GM04503 (cell line): ENCODE measurements around the gene PITRM1.
"Not testable (repeated sequence)": the region's sequence is repeated elsewhere in the genome, so short reads cannot be mapped to it uniquely, and the experiment has no call there.

ENCODE experiments used
- DNase-seq: peaks from one replicate; pipeline ENCODE4 v3.0.0-alpha.2; 2012; ENCODE audit warnings: low read depth

Gene PITRM1

GRCh38 chr10:3197348-3198003, 24.9 kb upstream of the PITRM1 start:
- peak; percentile 54 for DNase-seq

DNA sequence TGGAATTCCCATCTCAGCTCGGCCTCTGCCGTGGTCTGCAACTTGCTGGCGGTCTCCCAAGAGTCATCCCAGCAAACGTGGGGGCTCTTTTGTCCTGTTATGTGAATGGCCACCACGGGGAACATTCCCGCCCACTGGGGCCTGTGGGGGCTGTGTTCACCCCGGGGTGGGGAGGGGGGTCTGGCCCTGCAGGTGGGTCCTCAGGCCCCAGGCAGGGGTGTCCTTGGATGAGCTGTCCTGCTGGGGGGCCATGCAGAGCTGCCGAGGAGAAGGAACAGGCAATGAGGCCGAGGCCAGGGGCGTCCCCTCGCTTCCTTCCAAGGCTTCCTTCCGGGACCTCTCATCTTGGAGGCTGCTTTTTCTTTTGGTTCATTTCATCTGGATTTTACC, 24.4 kb upstream of the PITRM1 start:
- DNase-seq: no peak

DNA sequence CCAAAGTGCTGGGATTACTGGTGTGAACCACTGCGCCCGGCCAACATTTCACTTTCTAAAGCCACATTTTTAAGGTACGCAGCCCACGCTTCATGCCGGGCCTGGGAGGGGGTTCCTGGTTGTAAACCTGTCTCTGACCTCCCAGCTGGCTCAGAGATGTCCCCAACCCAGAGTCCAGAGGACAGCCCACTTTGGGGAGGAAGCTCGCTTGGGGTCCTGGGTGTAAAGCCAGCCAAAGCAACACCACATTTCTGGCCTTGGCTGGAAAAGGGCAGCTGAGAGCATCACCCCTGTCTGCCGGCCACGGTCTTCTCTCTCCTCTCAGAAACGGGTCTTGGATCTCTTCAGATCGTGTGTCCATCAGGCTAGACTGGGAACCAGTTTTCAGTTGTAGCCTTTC, 23.9 kb upstream of the PITRM1 start:
- no peak for DNase-seq

- DNase-seq: no peak
Observed at GRCh38 chr10:3195726-3196125, 23.1 kb upstream of the PITRM1 start.

- no peak for DNase-seq
Observed at GRCh38 chr10:3195286-3195685, 22.7 kb upstream of the PITRM1 start.

- DNase-seq: no peak
Observed at GRCh38 chr10:3194871-3195270, 22.3 kb upstream of the PITRM1 start.

GRCh38 chr10:3193751-3194150, 21.2 kb upstream of the PITRM1 start:
- no peak for DNase-seq

DNA sequence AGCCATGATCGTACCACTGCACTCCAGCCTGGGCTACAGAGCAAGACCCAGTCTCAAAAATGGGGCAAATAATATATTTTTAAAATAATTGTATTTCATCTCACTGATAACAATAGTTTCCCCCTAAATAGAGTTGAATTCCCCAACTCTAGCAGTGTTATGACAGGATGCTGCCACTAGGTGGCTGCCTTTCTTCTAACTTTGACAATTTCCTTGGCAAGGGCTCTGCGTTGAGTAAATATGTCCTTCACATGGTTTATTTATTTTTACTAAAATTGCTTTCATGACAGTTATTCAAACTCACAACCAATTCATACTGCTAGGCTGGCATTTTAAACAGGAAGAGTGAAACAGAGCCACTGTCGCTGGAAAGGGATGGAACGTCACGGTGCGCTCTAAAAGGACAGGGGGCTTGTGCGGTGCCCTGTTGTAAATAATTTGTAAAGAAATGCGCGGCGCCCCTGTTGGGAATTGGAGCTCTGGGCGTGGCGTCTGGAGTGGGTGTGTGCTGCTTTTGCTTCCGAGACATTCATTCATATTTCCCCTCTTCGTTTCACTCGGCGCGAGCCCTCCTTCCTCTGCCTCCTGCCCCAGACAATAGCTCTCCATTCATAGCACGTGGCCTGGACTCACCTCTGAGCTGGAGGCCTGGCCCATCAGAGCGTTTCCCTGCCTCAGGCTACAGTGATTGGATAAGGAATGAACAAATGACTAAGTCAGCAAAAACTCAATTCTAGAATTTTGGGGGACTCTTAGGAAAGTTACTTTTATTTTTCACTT, 20.5 kb upstream of the PITRM1 start:
- no peak for DNase-seq

DNA sequence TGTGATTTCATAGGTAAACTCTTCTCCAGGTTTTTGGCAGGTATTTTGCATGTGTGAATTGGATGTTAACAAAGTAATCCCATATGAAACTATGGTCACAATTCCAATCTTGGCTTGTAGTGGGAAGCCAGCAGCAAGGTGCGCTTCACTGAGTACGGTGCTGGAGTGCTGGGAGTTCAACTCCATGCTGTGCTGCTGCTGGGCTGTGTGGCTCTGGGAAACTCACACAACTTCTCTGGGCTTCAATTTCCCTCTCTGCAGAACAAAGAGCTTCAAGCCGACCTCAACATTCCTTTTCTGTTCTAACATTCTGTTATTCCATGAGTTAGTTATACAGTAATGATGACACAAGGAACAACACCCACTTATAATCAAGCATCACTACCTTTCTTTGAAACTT, 18.2 kb upstream of the PITRM1 start:
- no peak for DNase-seq

DNA sequence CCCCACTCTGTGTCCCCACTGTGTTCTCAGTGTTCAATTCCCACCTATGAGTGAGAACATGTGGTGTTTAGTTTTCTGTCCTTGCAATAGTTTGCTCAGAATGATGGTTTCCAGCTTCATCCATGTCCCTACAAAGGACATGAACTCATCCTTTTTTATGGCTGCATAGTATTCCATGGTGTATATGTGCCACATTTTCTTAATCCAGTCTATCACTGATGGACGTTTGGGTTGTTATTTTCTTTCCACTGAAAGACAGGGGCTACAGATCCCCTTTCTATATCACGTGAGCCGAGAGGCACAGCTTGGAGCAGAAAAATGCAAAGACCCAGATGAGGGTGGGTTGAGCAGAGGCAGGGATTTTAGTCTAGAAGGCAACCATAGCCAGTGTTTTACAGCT, 14.6 kb upstream of the PITRM1 start:
- not testable (repeated sequence) for DNase-seq

- DNase-seq: no peak
Observed at GRCh38 chr10:3186368-3186767, 13.8 kb upstream of the PITRM1 start.

- DNase-seq: no peak
Observed at GRCh38 chr10:3185386-3185785, 12.8 kb upstream of the PITRM1 start.

DNA sequence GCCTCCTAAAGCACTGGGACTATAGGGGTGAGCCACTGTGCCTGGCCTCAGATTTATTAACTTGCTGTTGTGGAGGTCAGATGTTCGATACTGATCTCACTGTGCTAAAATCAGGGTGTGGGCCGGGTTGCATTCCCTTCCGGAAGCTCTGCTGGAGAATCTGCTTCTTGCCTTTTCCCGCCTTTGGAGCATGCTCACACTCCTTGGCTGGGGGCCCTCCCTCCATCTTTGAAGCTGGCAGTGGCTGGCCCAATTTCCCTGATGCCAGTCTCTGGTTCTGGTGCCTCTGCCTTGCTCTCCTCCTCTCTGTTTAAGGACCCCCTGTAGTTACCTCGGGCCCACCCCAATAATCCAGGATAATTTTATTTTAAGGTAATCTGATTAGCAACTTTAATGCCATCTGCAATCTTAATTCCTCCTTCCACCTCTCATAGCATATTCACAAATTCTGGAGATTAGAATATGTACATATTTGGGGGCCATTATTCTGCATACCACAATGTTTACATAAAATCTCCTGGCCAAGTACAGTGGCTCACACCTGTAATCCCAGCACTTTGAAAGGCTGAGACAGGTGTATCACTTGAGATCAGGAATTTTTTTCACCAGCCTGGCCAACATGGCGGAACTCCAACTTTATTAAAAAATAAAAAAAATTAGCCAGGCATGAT, 7.9 kb upstream of the PITRM1 start:
- no peak for DNase-seq

GRCh38 chr10:3179174-3179573, 6.6 kb upstream of the PITRM1 start:
- DNase-seq: no peak

DNA sequence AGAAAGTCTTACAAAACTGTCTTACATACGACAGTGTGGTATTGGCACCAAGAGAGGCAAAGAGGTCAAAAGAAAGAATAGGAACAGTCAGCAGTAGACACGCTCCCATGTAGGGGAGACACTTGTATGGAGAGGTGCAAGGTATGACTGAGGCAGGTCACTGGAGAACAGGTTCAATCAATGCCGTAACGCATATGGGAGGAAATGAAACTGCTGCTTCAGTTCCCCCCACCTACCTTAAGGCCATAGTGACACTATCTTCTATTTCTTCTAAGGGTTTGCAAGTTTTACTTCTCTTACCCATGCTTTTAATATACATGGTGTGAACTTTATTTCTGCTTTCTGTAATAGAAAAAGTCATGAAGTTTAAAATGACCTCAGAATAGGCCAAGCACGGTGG, 5.5 kb upstream of the PITRM1 start:
- DNase-seq: no peak

DNA sequence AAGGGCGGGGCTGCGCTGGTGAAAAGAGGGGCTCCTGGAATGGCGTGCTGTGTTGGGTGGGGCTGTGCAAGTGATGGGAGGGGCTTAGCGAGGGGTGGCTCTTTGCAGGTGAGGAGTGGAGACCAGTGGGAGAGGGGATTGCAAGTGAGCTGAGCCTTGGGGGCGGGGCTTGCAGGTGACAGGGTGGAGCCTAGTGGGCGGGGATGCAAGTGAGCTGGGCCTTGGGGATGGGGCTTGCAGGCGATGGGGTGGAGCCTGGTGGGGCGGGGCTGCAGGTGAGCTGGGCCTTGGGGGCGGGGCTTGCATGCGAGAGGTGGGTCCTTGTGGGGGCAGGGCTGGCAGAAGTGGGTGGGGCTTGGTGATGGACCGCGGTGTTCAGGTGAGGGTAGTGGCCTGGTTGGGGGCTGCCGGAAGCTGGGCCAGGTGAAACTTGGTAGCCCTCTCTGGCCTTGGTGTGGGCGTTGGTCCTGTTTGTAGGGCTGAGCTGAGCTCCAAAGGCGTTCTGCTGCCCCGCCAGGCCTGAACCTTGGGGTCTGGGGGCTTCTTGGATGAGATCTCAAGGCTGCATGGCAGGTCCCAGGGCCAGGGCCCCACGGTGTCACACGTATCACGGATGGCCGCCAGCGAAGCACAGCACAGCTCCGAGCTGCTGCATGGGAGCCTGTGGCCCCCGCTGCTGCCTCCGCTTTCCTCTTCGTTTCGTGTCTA, 743 bp upstream of the PITRM1 start:
- no peak for DNase-seq

GRCh38 chr10:3172081-3172445, 519 bp downstream of the PITRM1 start:
- peak; percentile 30 for DNase-seq

- not testable (repeated sequence) for DNase-seq
Observed at GRCh38 chr10:3171488-3171887, 1.1 kb downstream of the PITRM1 start.

DNA sequence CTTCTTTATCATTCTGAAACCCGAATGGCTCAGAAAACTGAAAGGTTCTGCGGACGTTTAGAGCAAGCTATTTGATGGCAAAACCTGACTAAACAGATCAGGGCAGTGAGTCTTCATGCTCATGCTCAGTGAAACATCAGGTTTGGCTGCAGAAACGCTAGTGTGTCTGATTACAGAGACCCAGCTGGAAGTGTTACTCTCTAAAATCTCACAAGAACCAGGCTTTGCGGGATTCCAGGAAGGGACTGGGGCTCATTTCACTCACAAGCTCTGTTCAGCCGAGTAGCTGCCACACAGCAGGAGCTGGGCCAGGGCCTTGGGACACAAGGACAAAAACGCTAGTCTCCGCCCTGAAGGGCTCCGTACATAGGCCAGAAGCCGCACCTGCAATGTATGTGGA, 2.9 kb downstream of the PITRM1 start:
- DNase-seq: no peak

- no peak for DNase-seq
Observed at GRCh38 chr10:3169271-3169670, 3.3 kb downstream of the PITRM1 start.

GRCh38 chr10:3167611-3168330, 4.8 kb downstream of the PITRM1 start:
- DNase-seq: no peak
